H9 (cell line): ENCODE data around the gene IMMP2L. TPM values are rescaled to one million over a fixed set of nuclear protein-coding genes. Genes with fewer than 3 reads are reported as not detected.

Experiments used
- DNase-seq: peaks from one replicate; pipeline ENCODE4 v3.0.0-alpha.2; 2017
- H2AFZ ChIP-seq: one replicate; pipeline ENCODE4 v1.6.1; 2013; ENCODE audit warnings: mild to moderate bottlenecking, low read length, control low read depth, moderate library complexity
- H2AK5ac ChIP-seq: 2 replicates; pipeline ENCODE4 v1.6.1; 2013; ENCODE audit warnings: low read length, control low read depth, mixed read lengths; ENCODE audit not compliant: insufficient read length
- H2BK120ac ChIP-seq: one replicate; pipeline ENCODE4 v1.6.1; 2013; ENCODE audit warnings: low read depth, mild to moderate bottlenecking, low read length, control low read depth, inconsistent platforms; ENCODE audit not compliant: poor library complexity, severe bottlenecking
- H2BK12ac ChIP-seq: 2 replicates; pipeline ENCODE4 v1.6.1; 2013; ENCODE audit warnings: low read length, control low read depth, mixed read lengths, low read depth; ENCODE audit not compliant: insufficient read length
- H2BK15ac ChIP-seq: 2 replicates; pipeline ENCODE4 v1.6.1; 2013; ENCODE audit warnings: low read depth, low read length, control low read depth
- H2BK20ac ChIP-seq: one replicate; pipeline ENCODE4 v1.6.1; 2013; ENCODE audit warnings: low read depth, mild to moderate bottlenecking, low read length, control low read depth, inconsistent platforms; ENCODE audit not compliant: poor library complexity, severe bottlenecking
- H2BK5ac ChIP-seq: 2 replicates; pipeline ENCODE4 v1.6.1; 2013; ENCODE audit warnings: low read length, control low read depth, mixed read lengths; ENCODE audit not compliant: insufficient read length
- H3K14ac ChIP-seq: 2 replicates; pipeline ENCODE4 v1.6.1; 2013; ENCODE audit warnings: low read length, control low read depth; ENCODE audit not compliant: insufficient read depth
- H3K18ac ChIP-seq: 2 replicates; pipeline ENCODE4 v1.6.1; 2013; ENCODE audit warnings: low read depth, mild to moderate bottlenecking, mixed read lengths, low read length, control low read depth; ENCODE audit not compliant: insufficient read length
- H3K23ac ChIP-seq: 2 replicates; pipeline ENCODE4 v1.6.1; 2013; ENCODE audit warnings: low read length, control low read depth, mixed read lengths, low read depth; ENCODE audit not compliant: insufficient read length
- H3K23me2 ChIP-seq: 2 replicates; pipeline ENCODE4 v1.6.1; 2013; ENCODE audit warnings: low read depth, mild to moderate bottlenecking, mixed read lengths, low read length, control low read depth; ENCODE audit not compliant: insufficient read length, poor library complexity, severe bottlenecking
- H3K27ac ChIP-seq: 2 replicates; pipeline ENCODE4 v1.5.1; 2013; ENCODE audit warnings: low read length, control low read depth, mixed read lengths, low read depth; ENCODE audit not compliant: insufficient read length
- H3K27me3 ChIP-seq: 2 replicates; pipeline ENCODE4 v1.6.1; 2013; ENCODE audit warnings: low read length, control low read depth, inconsistent platforms; ENCODE audit not compliant: insufficient read depth
- H3K4ac ChIP-seq: 2 replicates; pipeline ENCODE4 v1.6.1; 2013; ENCODE audit warnings: low read depth, mild to moderate bottlenecking, control low read depth, inconsistent platforms, low read length, moderate library complexity
- H3K4me1 ChIP-seq: 2 replicates; pipeline ENCODE4 v1.6.1; 2013; ENCODE audit warnings: low read length, control low read depth, inconsistent platforms; ENCODE audit not compliant: insufficient read depth
- H3K4me2 ChIP-seq: 2 replicates; pipeline ENCODE4 v1.6.1; 2013; ENCODE audit warnings: low read length, control low read depth, mixed read lengths; ENCODE audit not compliant: insufficient read length, insufficient read depth
- H3K56ac ChIP-seq: 2 replicates; pipeline ENCODE4 v1.6.1; 2013; ENCODE audit warnings: low read depth, mild to moderate bottlenecking, mixed read lengths, low read length, control low read depth; ENCODE audit not compliant: insufficient read length
- H3K79me1 ChIP-seq: 2 replicates; pipeline ENCODE4 v1.6.1; 2013; ENCODE audit warnings: low read depth, mild to moderate bottlenecking, moderate library complexity, low read length, control low read depth, inconsistent platforms; ENCODE audit not compliant: insufficient read depth, poor library complexity, severe bottlenecking
- H3K79me2 ChIP-seq: 2 replicates; pipeline ENCODE4 v1.6.1; 2013; ENCODE audit warnings: low read length, control low read depth, inconsistent platforms; ENCODE audit not compliant: insufficient read depth
- H3K9ac ChIP-seq: 2 replicates; pipeline ENCODE4 v1.6.1; 2013; ENCODE audit warnings: low read length, control low read depth, mixed read lengths; ENCODE audit not compliant: insufficient read length; ENCODE audit errors: extremely low read depth
- H3K9me3 ChIP-seq: one replicate; pipeline ENCODE4 v1.6.1; 2013; ENCODE audit warnings: low read depth, low read length, inconsistent platforms; ENCODE audit not compliant: control insufficient read depth
- H3T11ph ChIP-seq: one replicate; pipeline ENCODE4 v1.6.1; 2013; ENCODE audit warnings: mild to moderate bottlenecking, low read length, control low read depth, inconsistent platforms
- H4K20me1 ChIP-seq: one replicate; pipeline ENCODE4 v1.6.1; 2013; ENCODE audit not compliant: control insufficient read depth, insufficient read length, insufficient read depth
- H4K5ac ChIP-seq: 2 replicates; pipeline ENCODE4 v1.6.1; 2013; ENCODE audit warnings: low read depth, mild to moderate bottlenecking, mixed read lengths, low read length, control low read depth; ENCODE audit not compliant: insufficient read length
- H4K8ac ChIP-seq: replicated peaks from 2 replicates; pipeline ENCODE4 v1.6.1; 2013; ENCODE audit warnings: low read length, control low read depth, mixed read lengths, low read depth; ENCODE audit not compliant: insufficient read length
- H4K91ac ChIP-seq: 2 replicates; pipeline ENCODE4 v1.6.1; 2013; ENCODE audit warnings: low read depth, mild to moderate bottlenecking, moderate library complexity, mixed read lengths, low read length, control low read depth; ENCODE audit not compliant: insufficient read length
- H3K27ac Mint-ChIP-seq, 3 experiments: 2 replicates in 2 of 3; 3 replicates in 1 of 3; pipeline ENCODE4 v1.8.0; 2020 to 2021; ENCODE audit warnings: mixed read lengths in 3 of 3, mild to moderate bottlenecking in 1 of 3, moderate library complexity in 1 of 3
- H3K27me3 Mint-ChIP-seq: 2 replicates; pipeline ENCODE4 v1.8.0; 2021; ENCODE audit warnings: low read depth, mild to moderate bottlenecking, moderate library complexity, mixed read lengths
- H3K36me3 Mint-ChIP-seq, 3 experiments: 2 replicates in 2 of 3; 3 replicates in 1 of 3; pipeline ENCODE4 v1.8.0; 2020 to 2021; ENCODE audit warnings: low read depth in 3 of 3, mixed read lengths in 3 of 3; ENCODE audit not compliant: insufficient read depth in 1 of 3
- H3K4me1 Mint-ChIP-seq, 2 experiments: 2 replicates each; pipeline ENCODE4 v1.8.0; 2020; ENCODE audit warnings: mixed read lengths in 2 of 2
- H3K4me3 Mint-ChIP-seq, 2 experiments: 2 replicates in 1 of 2; 3 replicates in 1 of 2; pipeline ENCODE4 v1.8.0; 2020 to 2021; ENCODE audit warnings: mild to moderate bottlenecking in 2 of 2, mixed read lengths in 2 of 2, moderate library complexity in 1 of 2
- H3K9me3 Mint-ChIP-seq, 2 experiments: 2 replicates in 1 of 2; 3 replicates in 1 of 2; pipeline ENCODE4 v1.8.0; 2020; ENCODE audit warnings: mild to moderate bottlenecking in 2 of 2, mixed read lengths in 2 of 2, moderate library complexity in 1 of 2
- WGBS: extraction: QIAGEN DNeasy Blood & Tissue Kit; methylation state at CpG from one replicate; pipeline ENCODE4 v1.1.7; 2013; ENCODE audit warnings: missing lambda C conversion rate, low lambda C conversion rate, mixed read lengths; ENCODE audit not compliant: insufficient read length; ENCODE audit errors: extremely low coverage; 5-methylcytosine and 5-hydroxymethylcytosine counted together
- total RNA-seq: library from RNA; stranded (reverse); gene quantifications from 2 replicates; pipeline ENCODE4 v1.2.1, GENCODE V29; 2021
- TF ChIP-seq, protein P1 (sequence below): fragments of 200-600 bp; sonication (generic); conservative IDR thresholded peaks from 3 replicates; pipeline ENCODE4 v1.8.0; 2021; ENCODE audit warnings: antibody characterized with exemption, mild to moderate bottlenecking

Gene IMMP2L
- total RNA-seq, 1 experiment from 2014 or later, result 14.7 TPM

DNA sequence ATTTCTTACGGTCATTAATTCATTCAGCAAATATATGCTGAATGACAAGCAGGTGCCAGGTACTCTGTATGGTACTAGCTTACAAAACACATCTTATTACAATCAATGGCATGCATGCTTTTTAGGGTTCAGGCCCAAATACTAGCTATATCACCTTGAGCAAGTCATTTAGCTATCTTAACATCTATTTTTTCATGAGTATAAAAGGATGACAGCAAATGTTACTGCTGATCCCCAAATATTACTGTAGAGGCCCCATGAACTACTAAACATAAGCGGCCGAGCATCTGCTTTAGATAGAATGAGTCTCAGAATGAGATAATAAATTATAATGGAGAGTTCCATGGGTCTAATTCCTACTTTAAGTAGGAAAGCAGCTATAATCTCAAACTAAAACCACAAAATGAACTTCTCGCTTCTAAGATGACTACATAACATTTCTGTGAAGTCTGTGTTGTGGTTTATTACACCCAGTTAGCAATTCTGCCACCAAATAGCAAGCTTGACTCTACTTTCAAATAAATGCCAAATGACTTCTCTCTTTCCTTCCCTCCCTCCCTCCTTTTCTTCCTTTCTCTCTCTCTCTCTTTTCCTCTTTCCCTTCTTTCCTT lies 585.1 kb downstream of the IMMP2L start:
- Mint-ChIP-seq H3K27ac (peak overlapping the region in 1 of 3 experiments; percentile 63; a peak in 2 of 7 replicates), H3K27me3 (no peaks in the 10 kb centered on the region), H3K36me3 (no peaks in the 10 kb centered on the region), H3K4me3 (no peak overlapping the region), H3K4me1 (peaks cover 0 to 4% of the 10 kb centered on the region in 2 experiments; a peak in 3 of 4 replicates), H3K9me3 (no peaks in the 10 kb centered on the region)
- Histone ChIP-seq H3K27me3 (no peaks in the 10 kb centered on the region), H3K56ac (no peak overlapping the region), H3T11ph (no peak overlapping the region), H3K23me2 (no peaks in the 10 kb centered on the region), H4K91ac (no peak overlapping the region), H2BK12ac (no peak overlapping the region), H2AFZ (no peak overlapping the region), H3K79me1 (no peaks in the 10 kb centered on the region), H3K9ac (no peak overlapping the region), H3K27ac (no peak overlapping the region), H3K9me3 (no peaks in the 10 kb centered on the region), H3K18ac (no peak overlapping the region), H4K20me1 (no peaks in the 10 kb centered on the region), H3K23ac (no peak overlapping the region), H2BK5ac (no peak overlapping the region), H4K5ac (no peak overlapping the region), H3K4ac (no peak overlapping the region), H3K14ac (no peak overlapping the region), H3K4me1 (no peaks in the 10 kb centered on the region), H2BK15ac (no peak overlapping the region), H4K8ac (no peak overlapping the region), H2AK5ac (no peak overlapping the region), H3K4me2 (no peak overlapping the region), H2BK120ac (no peak overlapping the region), H2BK20ac (no peak overlapping the region), H3K79me2 (no peaks in the 10 kb centered on the region)
- TF ChIP-seq, protein P1, sequence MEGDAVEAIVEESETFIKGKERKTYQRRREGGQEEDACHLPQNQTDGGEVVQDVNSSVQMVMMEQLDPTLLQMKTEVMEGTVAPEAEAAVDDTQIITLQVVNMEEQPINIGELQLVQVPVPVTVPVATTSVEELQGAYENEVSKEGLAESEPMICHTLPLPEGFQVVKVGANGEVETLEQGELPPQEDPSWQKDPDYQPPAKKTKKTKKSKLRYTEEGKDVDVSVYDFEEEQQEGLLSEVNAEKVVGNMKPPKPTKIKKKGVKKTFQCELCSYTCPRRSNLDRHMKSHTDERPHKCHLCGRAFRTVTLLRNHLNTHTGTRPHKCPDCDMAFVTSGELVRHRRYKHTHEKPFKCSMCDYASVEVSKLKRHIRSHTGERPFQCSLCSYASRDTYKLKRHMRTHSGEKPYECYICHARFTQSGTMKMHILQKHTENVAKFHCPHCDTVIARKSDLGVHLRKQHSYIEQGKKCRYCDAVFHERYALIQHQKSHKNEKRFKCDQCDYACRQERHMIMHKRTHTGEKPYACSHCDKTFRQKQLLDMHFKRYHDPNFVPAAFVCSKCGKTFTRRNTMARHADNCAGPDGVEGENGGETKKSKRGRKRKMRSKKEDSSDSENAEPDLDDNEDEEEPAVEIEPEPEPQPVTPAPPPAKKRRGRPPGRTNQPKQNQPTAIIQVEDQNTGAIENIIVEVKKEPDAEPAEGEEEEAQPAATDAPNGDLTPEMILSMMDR, result no peak
- DNase-seq, result no peak
- no CpG with 5 or more reads among the region's 4 CpGs for WGBS
